ENCODE results near the gene DDAH1.

The DDAH1 gene

DNA sequence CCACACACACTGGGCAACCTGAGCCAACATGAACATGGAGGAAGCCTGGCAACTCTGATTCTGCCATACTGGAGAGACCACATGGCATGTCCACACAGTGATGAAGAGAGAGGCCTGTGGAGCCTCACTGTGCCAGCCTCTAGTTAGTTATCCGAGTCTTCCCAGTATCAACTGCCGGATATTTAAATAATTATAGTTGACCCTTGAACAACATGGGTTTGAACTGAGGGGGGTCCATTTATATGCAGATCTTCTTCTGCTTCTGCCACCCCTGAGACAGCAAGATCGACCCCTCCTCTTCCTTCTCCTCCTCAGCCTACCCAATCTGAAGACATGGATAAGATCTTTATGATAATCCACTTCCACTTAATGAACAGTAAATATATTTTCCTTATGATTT lies 27.8 kb downstream of the DDAH1 start:
- no peak for DNase-seq

DNA sequence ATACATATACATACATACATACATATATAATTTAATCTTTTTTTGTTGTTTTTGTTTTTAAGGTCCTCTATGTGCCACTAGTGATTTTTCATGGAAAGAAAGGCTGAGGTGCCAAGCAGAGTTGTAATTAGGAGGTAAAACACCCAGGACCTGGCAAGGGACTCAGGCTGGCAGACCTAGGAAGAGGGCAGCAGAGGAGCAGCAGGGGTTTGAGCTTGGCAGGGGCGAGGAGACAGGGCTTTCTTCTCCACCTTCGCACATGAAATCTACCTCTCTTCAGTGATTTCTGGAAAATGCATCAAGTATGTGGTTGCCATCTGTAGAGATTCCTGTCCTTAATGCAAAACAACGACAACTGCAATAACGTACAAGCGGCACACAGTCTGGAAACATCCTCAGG lies 31.9 kb downstream of the DDAH1 start:
- no peak for DNase-seq

DNA sequence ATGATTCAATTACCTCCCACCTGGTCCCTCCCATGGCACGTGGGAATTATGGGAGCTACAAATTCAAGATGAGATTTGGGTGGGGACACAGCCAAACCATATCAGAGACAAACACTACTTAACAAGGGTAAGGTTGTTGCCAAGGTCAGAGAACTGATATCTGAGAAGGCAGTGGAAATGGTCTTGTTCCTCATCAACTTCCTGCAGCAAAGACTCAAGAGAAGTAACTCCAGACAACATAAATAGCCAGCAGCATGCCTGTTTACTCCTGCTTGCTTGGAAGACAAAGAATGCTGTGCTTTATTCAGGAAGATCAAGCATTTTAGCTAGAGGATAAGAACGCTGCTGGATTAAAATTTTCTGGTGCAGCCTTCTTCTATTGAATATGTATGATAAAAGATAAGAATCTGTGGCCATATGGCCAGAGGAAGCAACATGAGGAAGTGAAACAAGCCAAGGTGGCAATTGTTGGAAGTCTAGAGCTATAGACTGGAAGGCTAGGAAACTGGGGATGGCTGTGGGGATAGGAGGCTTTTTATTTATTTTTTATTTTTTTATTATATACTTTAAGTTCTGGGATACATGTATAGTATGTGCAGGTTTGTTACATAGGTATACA lies 36.4 kb downstream of the DDAH1 start:
- DNase-seq = no peak

DNA sequence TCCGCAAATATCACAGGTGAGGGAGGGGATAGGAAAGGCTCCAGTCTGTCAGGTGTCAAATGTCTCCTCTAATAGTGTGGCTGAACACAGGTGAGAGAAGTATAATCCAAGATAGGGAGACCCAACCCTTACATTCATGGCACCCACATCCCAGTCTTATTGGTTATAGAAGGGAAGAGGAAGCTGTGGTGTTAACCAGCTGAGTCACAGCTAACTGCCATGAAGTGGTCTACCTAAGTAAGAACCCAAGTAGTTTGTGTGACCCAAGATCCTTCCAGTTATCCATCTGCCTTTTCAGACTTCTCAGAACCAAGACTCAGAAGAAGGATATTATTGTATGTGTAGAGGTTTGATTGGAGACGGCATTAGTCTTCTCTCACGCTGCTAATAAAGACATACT lies 37.1 kb downstream of the DDAH1 start:
- no peak for DNase-seq

DNA sequence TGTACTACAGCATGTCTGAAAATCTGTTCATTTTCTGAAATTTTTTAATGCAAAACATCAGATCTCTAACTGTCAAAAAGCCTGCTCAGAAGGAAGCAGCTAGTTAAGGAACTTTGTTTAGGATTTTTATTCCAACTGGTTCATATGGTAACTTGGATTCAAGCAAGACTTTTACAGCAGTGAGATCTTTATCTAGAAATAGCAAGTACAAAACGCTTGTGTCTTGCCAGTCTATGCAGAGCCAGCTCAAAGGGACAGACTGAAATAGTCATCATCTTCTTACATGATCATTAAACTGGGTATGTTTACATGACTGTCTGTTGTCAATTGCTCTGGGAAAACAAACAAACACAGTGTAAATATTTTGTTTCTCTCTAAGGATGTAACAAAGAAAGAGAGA lies 37.6 kb downstream of the DDAH1 start:
- no peak for DNase-seq

DNA sequence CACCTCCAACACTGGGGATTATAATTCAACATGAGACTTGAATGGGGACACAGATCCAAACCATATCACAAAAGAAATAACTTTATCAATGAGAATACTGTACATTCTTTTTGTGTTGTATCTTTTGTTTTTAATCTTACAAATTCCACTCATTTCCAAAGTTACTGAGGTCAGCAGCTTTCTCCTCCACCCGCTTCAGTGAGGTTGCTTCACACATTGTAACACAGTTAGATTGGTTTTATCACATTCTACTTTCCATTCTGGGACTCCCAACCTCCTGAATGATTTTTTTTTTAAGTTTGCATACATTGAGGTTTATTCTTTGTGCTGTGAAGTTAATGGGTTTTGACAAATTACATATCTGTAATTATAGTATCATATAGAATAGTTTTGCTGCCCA lies 43.8 kb downstream of the DDAH1 start:
- DNase-seq = no peak

DNA sequence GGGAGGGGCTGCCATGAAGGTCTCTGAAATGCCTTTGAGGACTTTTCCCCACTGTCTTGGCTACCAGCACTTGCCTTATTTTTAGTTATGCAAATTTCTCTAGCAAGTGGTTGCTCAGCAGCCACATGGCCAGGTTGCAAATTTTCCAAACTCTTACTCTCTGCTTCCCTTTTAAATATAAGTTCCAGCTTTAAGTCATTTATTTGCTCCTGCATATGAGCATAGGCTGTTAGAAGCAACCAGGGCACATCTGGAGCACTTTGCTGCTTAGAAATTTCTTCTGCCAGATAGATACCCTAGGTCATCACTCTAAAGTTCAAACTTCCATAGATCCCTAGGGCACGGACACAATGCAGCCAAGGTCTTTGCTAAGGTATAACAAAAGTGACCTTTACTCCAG lies 44.8 kb downstream of the DDAH1 start:
- no peak for DNase-seq

DNA sequence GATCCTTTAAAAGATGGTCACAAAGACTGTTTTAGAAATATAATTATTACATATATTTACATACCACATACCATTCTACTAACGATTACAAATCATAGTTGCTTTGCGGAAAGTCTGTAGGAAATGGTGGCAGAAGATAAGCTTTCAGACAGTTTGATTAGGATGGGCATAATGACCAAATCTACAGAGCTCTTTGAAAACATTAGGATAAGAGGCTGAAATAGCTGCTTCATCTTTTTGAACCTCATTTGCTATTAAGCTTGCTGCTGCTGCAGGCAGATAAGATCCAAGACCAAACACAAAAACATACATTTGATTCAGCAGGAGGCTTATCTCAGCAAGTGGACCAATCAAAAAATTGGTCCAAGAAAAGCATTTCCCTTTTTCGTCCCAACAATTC lies 47.1 kb downstream of the DDAH1 start:
- DNase-seq = no peak

DNA sequence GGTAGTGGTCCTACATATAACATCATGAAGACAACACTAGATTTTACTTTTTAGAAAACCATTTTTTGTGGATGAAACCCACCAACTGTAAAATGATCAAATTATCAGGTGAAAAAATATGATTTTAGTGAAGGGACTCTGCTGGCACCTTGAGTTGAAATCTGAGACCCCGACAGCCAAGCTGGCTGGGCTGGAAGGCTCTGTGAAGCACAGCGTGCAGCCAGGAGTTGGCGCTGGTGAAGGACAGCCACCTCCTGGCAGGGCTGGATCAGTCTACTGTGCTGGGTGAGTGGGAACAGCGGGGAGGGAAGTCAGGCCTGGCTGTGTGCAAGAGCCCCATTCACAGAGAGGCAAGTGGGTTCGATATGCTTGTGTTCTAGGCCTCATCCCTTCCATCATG lies 47.9 kb downstream of the DDAH1 start:
- no peak for DNase-seq

DNA sequence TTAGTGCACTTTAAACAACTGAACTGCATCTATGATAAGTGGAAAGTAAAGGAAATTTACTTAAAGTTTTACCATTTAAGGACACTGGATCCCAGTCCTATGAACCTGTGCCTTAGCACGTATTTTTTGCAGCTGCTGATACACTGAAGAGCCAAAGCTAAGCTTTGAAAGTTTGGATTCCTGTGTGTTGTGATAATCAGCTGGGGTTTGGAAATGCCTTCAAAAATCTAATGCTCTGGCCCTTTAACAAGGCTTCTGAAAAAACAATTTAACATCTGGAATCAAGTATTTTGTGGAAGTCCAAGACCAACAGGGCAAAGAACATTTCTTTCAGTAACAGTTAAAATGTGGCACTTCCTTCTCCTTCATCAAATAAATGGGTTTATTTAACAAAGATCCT lies 51.8 kb downstream of the DDAH1 start:
- no peak for DNase-seq

DNA sequence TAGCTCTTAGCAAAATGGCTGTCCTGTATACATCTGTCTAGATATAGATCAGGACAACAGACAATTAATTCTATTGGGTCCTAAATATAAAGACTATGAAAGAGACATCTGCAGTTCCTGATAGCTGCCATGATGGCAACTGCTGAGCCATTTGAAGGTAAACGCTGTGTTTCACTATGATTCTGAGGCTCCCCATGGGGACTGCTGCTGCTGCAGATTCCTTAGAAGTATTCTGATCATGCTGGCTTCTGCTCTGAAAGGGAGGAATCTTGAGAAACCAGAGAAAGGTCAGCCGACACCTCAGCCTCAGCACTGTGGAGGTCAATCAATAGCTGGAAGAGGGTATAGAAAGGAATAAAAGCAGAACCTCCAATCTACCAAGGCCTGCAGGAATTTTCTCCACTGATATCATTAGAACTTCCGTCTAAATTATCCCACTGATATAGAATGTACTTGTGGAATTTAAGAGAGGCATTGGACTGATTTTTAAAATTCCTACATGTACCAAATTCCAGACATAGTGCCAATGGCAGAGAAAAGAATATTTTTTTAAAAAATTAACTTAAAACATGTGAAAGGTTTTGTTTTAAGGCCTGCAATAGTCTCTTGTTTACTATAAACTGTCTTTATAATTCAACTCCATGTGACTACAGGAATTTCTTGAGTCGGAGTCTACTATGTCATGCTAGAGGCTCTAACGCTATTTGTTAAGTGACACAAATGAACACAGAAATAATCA lies 53.2 kb downstream of the DDAH1 start:
- DNase-seq = no peak

DNA sequence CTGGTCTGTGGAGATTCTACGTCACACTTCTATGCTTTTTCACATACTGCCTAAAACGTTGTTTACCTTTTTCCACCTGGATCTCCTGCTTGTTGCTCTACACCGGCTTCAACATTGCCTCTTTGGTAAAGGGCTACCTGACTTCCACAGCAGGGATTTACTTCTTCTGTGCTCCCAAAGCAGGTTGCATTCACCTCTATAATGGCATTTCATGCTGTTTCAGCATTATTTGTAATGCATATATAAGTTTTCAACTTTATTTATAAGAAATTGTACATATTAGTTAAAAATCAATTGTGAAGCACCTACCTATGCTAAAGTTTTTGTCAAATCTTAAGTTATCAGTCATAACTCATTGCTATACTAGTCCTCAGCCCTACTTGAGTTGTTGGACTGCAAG lies 55.4 kb downstream of the DDAH1 start:
- no peak for DNase-seq

DNA sequence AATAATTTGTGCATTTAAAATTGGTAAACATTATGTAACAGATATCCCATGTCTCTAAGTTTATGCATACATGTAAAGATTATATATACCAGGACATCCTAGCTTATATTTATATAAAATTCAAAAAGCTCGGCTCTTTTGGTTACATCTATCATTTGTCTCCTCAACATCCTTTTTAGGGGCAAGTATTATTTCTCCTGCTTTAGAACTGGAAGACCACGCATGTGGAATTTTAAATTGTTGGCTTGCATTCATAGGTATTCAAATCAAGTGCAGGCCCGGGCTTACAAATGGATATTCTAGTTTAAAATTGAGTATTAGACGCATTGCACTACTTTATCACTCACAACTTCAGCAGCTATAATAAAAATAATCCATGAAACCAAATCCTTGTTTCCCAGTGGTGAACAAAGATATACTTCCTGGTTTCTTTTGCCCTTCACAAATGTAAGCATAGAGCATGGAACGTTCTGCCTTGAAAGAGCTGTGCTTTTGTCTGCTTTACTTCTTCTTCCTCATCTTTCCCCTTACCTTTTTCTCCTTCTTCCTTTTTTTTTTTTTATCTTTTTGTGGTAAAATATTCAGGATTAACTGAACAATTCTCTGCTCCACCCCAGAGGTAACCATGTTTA lies 57.1 kb downstream of the DDAH1 start:
- no peak for DNase-seq

DNA sequence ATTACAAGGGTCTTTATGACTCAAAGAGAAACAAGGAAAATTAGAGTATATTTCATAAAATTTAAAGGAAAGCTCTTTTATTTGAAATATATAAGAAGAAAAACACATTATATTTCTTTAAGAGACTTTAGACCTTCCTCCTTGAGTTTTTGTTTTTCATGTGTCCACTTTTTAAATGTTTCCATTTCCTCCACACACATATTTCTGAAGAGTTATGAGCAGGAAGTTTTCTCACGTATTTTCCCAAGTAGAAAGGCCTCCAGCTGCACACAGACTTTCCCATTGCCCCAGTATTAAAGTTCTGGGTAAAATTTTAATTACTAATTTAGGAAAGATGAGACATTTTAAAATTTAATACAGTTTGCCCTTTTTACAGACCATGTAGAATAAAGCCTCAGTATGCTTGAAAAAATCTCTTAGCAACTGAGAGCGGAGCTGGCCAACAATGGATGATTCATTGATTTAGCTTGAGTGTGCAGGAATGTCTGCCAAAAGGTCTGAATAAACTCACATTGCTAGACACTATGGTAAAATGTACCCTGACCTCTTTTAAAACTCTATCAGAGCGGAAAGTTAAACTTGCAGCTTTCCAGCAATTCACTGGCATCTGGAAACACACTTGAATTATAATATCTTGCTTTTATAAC lies 57.9 kb downstream of the DDAH1 start:
- no peak for DNase-seq

DNA sequence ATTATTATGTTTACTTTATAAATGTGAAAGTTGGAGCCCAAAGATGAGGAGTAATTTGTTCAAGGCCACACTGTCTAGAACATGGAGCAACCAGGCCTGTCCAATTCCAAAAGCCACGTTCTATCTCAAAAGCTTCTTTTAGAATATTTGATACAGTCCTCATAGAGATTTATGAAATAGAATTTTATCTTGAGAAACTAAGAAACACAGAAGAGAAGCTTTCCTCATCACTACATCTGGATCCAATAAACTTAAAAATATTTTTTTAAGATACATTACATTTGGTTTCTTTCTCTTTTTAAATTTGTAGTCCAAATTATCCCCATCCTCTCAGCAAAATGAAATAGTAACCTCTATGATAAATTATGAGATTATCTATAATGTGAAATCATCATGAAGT lies 58.9 kb downstream of the DDAH1 start:
- DNase-seq = no peak

DNA sequence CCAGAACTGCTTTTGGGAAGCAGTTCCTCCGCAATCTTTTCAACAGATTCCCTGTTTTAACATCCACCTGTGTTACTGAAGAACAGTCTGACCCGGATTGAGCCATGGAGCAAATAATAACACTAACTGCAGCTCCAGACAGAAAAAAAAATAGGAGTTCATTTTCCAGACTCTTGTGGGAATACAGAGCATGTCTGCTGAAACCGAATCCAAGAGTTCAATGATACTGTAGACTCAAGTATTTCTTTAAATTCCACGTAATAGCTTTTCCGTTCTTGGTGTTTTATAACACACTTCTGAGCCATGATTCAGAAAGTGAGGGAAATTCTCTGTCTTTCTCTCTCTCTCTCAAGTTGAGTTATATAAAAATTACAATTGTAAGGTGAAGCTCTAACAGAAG lies 60.6 kb downstream of the DDAH1 start:
- no peak for DNase-seq

DNA sequence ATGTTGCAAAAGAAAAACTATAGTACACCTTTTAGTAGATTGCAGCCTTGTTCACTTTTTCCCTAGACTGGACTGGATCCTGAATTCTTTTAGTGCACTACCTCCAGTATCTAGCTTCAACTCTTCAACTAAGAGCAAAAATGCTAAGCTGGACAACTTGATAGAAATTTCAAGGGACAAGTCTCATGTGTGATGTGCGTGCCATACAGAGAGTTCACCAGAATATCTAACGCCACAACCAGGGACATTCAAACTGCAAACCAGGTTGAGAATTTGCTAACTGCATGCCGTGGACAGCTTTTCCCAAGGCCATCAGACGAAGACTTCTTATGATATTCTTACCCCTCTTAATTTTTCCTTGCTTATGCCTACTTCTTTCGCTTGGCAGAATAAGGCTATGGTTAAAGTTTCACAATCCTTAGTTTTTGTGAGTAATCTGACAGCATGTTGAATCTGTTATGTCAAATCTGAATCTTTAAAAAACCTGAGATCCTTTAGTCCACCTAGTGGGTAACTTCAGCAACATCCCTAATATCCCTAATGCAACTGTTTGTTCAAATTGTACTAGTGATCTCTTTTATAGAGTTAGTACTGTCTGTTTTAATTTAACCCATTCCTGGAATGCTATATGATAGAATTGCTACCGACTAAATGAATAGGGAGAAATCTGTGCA lies 66.4 kb downstream of the DDAH1 start:
- no peak for DNase-seq

DNA sequence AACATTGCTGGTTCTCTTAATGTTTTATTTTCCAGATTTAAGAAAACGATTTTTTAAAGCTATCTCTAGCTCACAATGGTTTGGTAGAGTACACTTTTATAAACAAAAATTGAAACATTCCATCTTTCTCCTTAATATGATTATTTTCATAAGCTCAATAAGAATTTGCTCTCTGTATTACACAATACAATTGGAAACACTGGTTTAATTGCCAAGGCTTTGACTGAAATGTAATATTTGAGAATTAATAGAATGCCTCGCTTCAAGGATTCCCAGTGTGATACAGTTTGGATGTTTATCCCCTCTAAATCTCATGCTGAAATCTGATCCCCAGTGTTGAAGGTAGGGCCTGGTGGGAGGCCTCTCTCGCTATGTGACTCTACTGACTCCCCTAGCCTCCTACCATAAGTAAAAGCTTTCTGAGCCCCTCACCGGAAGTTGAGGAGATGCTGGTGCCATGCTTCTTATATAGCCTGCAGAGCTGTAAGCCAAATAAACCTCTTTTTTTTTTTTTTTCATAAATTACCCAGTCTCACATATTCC lies 67.4 kb downstream of the DDAH1 start:
- DNase-seq = no peak

DNA sequence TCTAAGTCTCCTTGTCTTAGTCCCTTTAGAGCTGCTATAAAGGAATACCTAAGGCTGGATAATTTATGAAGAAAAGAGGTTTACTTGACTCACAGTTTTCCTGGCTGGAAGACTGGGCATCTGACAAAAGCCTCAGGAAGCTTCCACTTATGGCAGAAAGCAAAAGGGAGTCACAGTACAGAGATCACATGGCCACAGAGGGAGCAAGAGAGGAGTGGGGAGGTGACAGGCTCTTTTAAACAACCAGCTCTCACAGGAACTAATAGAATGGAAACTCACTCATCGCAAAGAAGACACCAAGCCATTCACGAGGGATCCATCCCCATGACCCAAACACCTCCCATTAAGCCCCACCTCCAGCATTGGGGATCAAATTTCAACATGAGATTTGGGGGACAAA lies 68.8 kb downstream of the DDAH1 start:
- DNase-seq = no peak

DNA sequence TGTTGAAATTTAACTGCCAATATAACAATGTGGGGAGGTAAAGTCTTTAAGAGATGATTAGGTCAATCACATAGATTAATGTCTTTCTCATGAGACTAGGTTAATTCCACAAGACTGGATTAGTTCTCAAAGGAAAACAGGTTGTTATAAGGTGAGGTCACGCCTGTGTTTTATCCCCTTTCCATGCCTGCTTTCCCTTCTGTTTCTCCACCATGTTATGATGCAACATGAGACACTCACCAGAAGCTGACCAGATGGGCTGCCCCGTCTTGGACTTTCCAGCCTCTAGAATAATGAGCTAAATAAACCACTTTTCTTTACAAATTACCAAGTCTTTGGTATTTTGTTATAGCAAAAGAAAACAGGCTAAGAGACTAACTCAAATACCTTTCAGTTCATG lies 70.8 kb downstream of the DDAH1 start:
- no peak for DNase-seq

DNA sequence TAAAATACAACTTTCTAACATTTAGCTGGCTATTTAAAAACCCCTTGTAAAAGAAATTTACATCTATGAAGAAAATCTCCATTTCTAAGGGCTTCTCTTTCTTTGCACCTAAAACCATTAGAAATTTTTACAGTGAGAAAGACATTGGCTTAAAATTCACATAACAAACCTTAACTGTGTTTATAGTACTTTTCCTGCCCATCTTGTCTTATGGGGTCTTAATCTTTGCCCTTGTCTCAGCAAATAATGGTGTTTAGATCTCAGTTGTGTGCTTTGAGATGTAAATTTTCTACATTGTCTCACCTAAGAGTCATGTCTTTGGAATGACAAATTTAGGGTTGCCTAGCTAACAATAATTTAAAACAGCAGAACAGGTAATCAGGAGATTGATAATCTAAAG lies 71.5 kb downstream of the DDAH1 start:
- no peak for DNase-seq

DNA sequence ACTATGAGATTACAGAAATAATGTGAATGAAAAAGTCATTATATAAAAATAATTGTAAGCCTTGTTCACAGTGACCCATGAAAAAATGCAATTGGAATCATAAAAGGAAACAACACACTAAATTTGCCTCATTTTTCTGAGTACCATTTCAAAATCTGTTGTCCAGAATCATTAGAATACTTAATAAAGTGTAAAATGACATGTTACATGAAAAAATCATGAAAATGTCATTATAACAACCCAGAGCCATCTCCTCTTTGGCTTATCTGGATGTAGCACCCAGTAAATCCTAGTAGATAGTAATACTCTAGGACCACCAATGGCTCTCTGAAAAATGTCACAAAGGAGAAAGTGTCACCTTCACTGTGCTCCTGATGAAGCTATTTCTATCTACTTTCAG lies 76.5 kb downstream of the DDAH1 start:
- no peak for DNase-seq

DNA sequence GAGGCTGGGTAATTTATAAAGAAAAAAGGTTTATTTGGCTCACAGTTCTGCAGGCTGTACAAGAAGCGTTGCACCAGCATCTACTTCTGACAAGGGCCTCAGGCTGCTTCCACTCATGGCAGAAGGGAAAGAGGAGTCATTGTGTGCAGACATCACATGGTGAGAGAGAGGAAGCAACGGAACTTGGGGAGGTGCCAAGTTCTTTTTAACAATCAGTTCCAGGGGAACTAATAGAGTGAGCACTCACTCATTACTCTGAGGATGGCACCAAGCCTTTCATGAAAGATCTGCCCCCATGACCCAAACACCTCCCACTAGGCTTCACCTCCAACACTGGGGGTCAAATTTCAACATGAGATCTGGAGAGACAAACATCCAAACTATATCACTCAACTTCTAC lies 77.2 kb downstream of the DDAH1 start:
- DNase-seq = no peak

Measured in 8988T (cell line).